Activated CD4-positive, alpha-beta T cell treated with anti-CD3 and anti-CD28 coated beads for 4 hours (primary cell): ENCODE data around the gene CRIP2.

Source experiments
- DNase-seq, 2 donors: peaks; one replicate each; pipeline ENCODE4 v3.0.0-alpha.2; 2020

Gene CRIP2

GRCh38 chr14:105465209-105466031 lies 9.2 kb upstream of the CRIP2 start:
- DNase-seq = no peak

DNA sequence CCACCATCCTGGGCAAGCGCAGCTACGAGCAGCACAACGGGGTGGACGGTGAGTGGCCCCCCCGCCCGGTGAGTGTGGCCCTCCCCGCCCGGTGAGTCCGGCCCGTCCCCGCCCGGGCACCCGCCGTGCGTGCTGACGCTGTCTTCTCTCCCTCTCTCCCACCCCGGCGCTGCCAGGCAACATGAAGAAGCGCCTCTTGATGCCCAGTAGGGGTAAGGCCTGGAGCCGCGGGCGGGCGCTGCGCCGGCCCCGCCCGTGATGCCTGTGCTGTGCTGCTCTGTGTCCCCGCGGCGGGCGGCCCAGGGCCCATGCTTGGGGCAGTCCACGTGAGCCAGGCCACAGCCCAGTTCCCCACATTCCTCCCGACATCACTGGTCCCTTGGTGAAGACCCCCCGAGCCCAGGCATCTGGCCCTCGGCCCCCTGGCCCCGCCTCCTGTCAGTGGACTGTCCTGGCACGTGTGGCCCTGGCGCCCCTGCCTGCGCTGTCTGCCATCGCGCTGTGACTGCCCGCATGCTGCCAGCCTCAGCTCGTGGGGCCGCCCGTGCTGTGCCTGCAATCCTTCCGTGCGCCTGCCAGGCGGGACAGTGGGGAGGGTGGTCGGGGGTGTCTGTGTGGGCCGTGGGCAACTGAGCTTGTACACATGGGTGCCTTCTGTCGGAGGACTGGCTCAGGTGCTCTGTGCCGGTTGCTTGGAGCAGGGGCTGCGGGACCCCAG lies 7.9 kb upstream of the CRIP2 start:
- no peak for DNase-seq

- DNase-seq = no peak
Measured at GRCh38 chr14:105467249-105467941, 7.2 kb upstream of the CRIP2 start.

- DNase-seq = no peak
Measured at GRCh38 chr14:105467942-105468471, 6.6 kb upstream of the CRIP2 start.

DNA sequence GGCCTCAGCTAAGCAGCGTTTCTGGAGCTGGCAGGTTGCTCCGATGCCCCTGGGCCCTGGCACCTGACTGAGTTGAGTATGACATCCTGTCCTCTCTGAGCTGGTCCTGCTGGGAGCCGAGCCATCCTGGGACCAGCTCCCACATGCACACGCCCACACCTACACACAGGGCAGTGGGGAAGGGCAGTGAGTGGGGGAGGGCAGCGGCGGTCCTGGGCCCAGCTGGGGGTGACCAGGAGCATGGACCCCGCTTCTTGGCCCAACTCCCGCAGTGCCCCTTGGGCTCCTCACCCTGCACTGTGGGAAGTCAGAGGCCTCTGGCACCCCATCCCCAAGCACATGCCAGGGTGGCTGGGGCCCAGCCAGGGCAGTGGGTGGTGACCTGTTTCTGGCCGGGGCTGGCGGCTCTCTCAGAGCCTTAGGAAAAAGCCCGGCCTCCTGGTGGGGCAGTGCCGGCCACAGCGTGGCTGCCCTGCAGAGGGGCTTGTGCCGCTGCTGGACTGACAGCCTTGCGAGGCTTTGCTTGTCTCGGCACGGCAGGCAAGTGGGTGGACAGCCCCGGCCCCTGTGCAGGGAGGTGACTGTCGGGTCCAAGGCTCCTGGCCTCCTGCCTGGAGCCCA lies 5.9 kb upstream of the CRIP2 start:
- DNase-seq = no peak

DNA sequence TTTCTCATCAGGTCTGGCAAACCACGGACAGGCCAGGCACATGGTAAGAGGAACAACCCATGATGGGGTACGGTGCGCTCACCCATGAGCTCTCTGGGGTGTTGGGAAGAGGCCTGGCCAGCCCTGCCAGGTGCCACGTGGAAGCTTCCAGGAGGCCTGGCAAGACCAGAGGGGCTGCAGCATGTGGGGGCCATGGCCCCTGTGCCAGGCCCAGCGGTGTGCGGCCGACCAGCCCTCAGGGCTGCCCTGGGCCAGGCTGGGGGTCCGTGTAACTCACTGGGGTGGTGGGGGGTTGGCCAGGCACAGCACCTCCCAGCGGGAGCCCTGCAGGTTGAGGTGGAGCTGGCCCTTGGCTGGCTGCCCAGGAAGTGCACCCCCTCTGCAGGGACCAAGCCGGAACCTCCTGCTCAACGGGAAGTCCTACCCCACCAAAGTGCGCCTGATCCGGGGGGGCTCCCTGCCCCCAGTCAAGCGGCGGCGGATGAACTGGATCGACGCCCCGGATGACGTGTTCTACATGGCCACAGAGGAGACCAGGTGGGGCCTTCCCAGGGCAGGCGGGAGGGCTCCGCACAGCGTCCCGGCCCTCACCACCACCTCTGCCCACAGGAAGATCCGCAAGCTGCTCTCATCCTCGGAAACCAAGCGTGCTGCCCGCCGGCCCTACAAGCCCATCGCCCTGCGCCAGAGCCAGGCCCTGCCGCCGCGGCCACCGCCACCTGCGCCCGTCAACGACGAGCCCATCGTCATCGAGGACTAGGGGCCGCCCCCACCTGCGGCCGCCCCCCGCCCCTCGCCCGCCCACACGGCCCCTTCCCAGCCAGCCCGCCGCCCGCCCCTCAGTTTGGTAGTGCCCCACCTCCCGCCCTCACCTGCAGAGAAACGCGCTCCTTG lies 4.9 kb upstream of the CRIP2 start:
- no peak for DNase-seq

GRCh38 chr14:105470350-105471296 lies 4.0 kb upstream of the CRIP2 start:
- no peak for DNase-seq

GRCh38 chr14:105471297-105471821 lies 3.3 kb upstream of the CRIP2 start:
- DNase-seq = no peak

DNA sequence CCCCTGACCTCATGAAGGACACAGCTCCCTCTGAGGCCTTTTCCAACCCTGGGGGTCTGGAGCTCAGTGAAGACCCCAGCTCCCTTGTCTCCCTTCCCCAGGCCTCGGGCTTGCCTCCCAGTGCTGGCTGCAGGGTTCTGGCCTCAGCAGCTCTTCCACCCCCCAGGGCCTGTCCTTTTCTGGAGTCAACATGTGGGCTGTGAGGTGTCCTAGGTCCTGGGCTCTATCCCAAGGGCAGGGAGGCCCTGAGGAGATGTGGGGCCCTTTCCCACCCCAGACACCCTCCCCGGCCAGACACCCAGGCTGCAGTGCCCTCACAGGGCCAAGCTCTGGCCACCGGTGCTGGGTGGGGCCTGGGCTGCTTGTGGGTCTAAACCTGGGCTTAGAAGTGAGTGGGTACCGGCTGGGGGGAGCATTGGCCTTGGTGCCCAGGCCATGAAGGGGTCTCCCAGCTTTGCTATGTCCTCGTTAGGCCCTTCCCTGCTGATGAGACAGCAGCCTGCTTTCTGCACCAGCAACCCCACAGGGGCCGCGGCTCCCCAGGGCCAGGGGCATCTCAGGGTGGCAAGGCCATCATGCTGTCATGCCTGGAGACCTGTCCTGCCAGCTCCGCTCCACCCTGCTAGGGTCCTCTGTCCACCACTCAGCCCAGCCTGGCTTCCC lies 2.7 kb upstream of the CRIP2 start:
- DNase-seq = no peak

GRCh38 chr14:105472486-105472991 lies 2.1 kb upstream of the CRIP2 start:
- DNase-seq = no peak

DNA sequence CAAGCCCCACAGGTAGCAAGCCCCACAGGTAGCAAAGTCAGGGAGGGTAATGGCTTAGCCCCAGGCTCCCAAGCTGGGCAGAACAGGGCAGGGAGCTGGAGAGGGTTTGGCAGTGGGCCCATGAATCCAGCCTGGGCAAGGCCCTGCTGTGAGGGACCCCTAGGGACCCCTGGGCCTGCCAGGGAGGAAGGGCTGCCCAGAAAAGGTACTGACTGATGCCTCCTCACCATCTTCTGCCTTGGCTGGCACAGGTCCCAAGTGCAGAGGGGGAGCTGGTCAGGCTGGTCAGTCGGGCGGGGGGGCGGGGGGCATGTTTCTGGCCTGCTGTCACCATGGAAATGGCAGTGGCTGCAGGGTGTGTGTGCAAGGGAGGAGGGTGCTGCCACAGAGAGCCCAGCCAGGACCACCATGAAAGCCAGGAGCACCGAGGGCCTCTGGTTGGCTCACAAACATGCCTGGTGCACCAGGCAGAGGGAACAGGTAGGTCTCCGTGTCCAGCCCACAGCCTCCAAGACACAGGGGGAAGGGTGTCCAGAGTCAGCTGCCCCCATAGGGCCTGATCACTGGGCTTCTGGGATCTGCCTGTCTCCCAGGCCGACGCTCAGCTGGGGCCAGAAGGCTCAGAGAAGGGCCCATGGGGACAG lies 1.5 kb upstream of the CRIP2 start:
- no peak for DNase-seq

DNA sequence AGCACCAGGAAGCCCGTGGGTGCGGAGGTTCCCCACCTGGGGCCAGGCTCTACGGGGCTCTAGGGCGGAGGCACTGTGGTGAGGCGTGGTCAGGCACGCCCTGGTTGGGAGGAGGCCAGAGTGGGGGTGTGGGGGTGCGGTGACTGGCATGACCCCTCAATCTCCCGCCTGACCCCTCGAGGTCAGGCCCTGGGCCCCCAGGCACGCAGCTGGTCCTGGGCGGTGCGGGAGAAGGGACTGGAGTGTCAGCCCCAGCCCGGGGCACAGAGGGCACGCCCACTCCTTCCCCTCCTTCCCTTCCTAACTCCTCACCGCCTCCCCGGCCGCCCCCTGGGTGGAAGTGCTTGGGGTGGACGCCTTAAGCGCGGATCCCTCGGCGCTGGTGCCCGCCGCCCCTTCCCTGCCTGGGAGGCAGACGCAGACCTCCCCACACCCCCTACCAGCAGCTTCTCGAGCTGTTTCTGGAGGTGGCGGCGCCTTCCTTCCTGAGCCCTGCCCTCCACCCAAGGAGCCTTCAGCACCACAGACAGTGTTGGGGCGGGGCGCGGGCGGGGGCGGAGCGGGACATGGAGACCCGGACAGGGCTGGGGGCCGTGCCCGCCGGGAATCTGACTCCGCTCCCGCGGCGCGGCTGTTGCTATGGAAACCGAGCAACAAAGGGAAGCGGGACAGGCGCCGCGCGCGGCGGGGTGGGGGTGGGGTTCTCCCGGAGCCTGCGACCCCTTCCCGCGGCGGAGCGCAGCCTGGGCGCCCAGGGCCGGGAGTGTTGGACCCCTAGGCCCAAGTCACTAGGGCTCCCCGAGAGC lies 741 bp upstream of the CRIP2 start:
- DNase-seq = peak; percentile 66 to 68

DNA sequence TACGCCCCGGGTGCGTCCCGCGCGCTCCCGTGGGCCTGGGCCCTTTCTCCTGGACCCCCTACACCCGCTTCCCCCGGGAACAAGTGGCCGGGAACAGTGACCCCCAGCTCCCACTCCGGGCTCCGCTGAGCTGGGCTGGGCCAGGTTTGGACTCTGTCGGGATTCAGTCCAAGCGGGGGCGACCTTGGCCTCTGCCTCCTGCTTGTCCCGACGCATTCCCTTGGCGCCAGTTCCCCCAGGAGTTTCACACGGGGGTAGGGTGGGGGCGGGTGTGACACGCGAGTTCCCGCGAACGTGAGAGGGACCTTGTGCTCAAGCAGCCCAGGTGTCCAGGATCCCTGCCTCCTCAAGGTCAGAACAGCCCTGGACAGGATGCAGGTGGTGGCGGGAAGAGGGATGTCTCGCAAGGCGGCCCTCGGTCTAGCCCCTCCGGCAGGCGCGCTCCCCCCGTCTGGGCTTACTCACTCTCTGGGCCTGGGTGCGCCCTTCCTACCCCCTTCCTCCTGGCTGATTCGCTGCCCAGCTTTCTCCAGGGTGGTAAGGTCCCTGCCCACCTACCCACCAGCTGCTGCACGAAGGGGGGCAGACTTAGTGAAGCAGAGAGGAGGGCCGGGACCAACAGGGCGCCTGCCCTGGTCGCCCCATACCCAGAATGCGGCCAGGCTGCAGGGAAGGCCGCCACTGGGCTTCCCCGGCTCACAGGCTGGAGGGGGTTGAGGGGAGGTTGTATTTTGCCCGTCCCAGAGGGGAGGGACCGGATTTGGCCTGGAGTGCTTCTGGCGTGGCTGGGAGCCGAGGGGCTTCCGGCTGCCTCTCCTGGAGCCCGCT lies 862 bp downstream of the CRIP2 start:
- DNase-seq = no peak

DNA sequence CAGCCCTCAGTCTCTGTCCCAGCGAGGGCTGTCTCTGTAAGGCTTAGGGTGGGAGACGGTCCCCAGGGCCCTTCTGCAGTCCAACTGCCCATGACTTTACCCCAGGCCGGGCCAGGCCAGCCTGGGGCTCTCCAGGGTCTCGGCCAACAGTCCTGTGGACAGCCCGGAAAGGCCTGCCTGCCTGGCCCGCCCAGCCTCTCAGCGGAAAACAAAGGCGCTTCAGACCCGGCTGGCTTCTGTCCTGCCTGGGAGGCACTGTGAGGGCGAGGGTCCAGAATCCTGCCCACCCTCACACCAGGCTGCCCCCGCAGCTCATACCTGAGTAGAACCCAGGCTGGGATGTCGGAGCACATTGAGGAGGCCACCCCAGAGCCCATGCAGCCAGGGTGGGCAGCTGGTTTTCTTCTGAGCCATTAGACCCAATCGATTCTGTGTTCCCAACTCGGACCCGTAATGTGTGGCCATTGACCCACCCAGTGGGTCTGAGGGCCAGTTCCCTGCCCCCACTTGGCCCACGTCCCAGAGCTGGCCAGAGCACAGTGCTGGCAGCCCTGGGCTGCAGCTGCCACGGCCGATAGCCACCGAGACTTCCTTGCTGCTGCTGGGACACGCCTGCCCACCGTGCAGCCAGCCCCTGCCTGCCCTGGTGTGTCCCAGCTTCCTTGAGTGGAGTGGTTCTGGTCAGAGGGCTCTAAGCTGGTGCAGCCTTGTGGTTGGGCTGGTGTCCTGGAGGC lies 1.6 kb downstream of the CRIP2 start:
- DNase-seq = no peak

- DNase-seq = no peak
Measured at GRCh38 chr14:105476831-105477659, 2.4 kb downstream of the CRIP2 start.
